Measurements from ENCODE around the gene PDIA5.

PDIA5 gene

GRCh38 chr3:123156276-123156995 is 89.6 kb downstream of the PDIA5 start:
- no peaks in the 10 kb centered on the region for H3K9me3 Mint-ChIP-seq
- H3K4me3 Mint-ChIP-seq, result no peak overlapping the region
- no peaks in the 10 kb centered on the region for H3K27me3 Mint-ChIP-seq (ENCODE audit: low read depth)
- no peak overlapping the region for H3K27ac Mint-ChIP-seq
- no peaks in the 10 kb centered on the region for H3K4me1 Mint-ChIP-seq (ENCODE audit: low read depth)
- peaks cover 17% of the 10 kb centered on the region for H3K36me3 Mint-ChIP-seq (ENCODE audit: low read depth)

- Mint-ChIP-seq H3K27ac (no peak overlapping the region), H3K9me3 (no peaks in the 10 kb centered on the region), H3K36me3 (ENCODE audit: low read depth) (peaks cover 12% of the 10 kb centered on the region), H3K4me1 (ENCODE audit: low read depth) (no peaks in the 10 kb centered on the region), H3K27me3 (ENCODE audit: low read depth) (no peaks in the 10 kb centered on the region), H3K4me3 (no peak overlapping the region)
Observed at GRCh38 chr3:123157209-123157597, 90.4 kb downstream of the PDIA5 start.

- H3K27me3 Mint-ChIP-seq (ENCODE audit: low read depth), result no peaks in the 10 kb centered on the region
- no peak overlapping the region for H3K4me3 Mint-ChIP-seq
- no peaks in the 10 kb centered on the region for H3K9me3 Mint-ChIP-seq
- H3K4me1 Mint-ChIP-seq (ENCODE audit: low read depth), result no peaks in the 10 kb centered on the region
- no peak overlapping the region for H3K27ac Mint-ChIP-seq
- H3K36me3 Mint-ChIP-seq (ENCODE audit: low read depth), result peaks cover 9% of the 10 kb centered on the region
Observed at GRCh38 chr3:123157598-123158287, 90.9 kb downstream of the PDIA5 start.

- H3K36me3 Mint-ChIP-seq (ENCODE audit: low read depth), result peaks cover 11% of the 10 kb centered on the region
- no peaks in the 10 kb centered on the region for H3K9me3 Mint-ChIP-seq
- H3K27ac Mint-ChIP-seq, result no peak overlapping the region
- no peak overlapping the region for H3K4me3 Mint-ChIP-seq
- no peaks in the 10 kb centered on the region for H3K4me1 Mint-ChIP-seq (ENCODE audit: low read depth)
- H3K27me3 Mint-ChIP-seq (ENCODE audit: low read depth), result no peaks in the 10 kb centered on the region
Observed at GRCh38 chr3:123158330-123158729, 91.5 kb downstream of the PDIA5 start.

- H3K27me3 Mint-ChIP-seq (ENCODE audit: low read depth), result no peaks in the 10 kb centered on the region
- H3K4me1 Mint-ChIP-seq (ENCODE audit: low read depth), result no peaks in the 10 kb centered on the region
- H3K4me3 Mint-ChIP-seq, result no peak overlapping the region
- H3K36me3 Mint-ChIP-seq (ENCODE audit: low read depth), result peaks cover 13% of the 10 kb centered on the region
- H3K27ac Mint-ChIP-seq, result no peak overlapping the region
- no peaks in the 10 kb centered on the region for H3K9me3 Mint-ChIP-seq
Observed at GRCh38 chr3:123158899-123159390, 92.1 kb downstream of the PDIA5 start.

- Mint-ChIP-seq H3K27ac (no peak overlapping the region), H3K4me3 (no peak overlapping the region), H3K36me3 (ENCODE audit: low read depth) (peaks cover 24% of the 10 kb centered on the region), H3K4me1 (ENCODE audit: low read depth) (no peaks in the 10 kb centered on the region), H3K9me3 (peaks cover 4% of the 10 kb centered on the region), H3K27me3 (ENCODE audit: low read depth) (no peaks in the 10 kb centered on the region)
Observed at GRCh38 chr3:123159926-123160635, 93.3 kb downstream of the PDIA5 start.

- Mint-ChIP-seq H3K27ac (no peak overlapping the region), H3K4me3 (no peak overlapping the region), H3K27me3 (ENCODE audit: low read depth) (no peaks in the 10 kb centered on the region), H3K36me3 (ENCODE audit: low read depth) (peaks cover 34% of the 10 kb centered on the region), H3K9me3 (peaks cover 5% of the 10 kb centered on the region), H3K4me1 (ENCODE audit: low read depth) (no peaks in the 10 kb centered on the region)
Observed at GRCh38 chr3:123161167-123161566, 94.3 kb downstream of the PDIA5 start.

GRCh38 chr3:123163141-123163540 is 96.3 kb downstream of the PDIA5 start:
- no peak overlapping the region for H3K27ac Mint-ChIP-seq
- no peaks in the 10 kb centered on the region for H3K4me1 Mint-ChIP-seq (ENCODE audit: low read depth)

GRCh38 chr3:123165163-123165562 is 98.3 kb downstream of the PDIA5 start:
- Mint-ChIP-seq H3K4me3 (no peak overlapping the region), H3K27me3 (ENCODE audit: low read depth) (no peaks in the 10 kb centered on the region), H3K27ac (no peak overlapping the region), H3K36me3 (ENCODE audit: low read depth) (peaks cover 45% of the 10 kb centered on the region), H3K4me1 (ENCODE audit: low read depth) (no peaks in the 10 kb centered on the region), H3K9me3 (peaks cover 10% of the 10 kb centered on the region)

More at GRCh38 chr3:123163141-123163540, 96.3 kb downstream of the PDIA5 start:
- Mint-ChIP-seq H3K9me3 (peaks cover 10% of the 10 kb centered on the region), H3K36me3 (ENCODE audit: low read depth) (peaks cover 46% of the 10 kb centered on the region), H3K4me3 (no peak overlapping the region), H3K27me3 (ENCODE audit: low read depth) (no peaks in the 10 kb centered on the region)

GRCh38 chr3:123167686-123168085 is 100.9 kb downstream of the PDIA5 start:
- peaks cover 10% of the 10 kb centered on the region for H3K9me3 Mint-ChIP-seq
- no peak overlapping the region for H3K4me3 Mint-ChIP-seq
- H3K27me3 Mint-ChIP-seq (ENCODE audit: low read depth), result no peaks in the 10 kb centered on the region
- H3K4me1 Mint-ChIP-seq (ENCODE audit: low read depth), result no peaks in the 10 kb centered on the region
- H3K36me3 Mint-ChIP-seq (ENCODE audit: low read depth), result peaks cover 42% of the 10 kb centered on the region
- no peak overlapping the region for H3K27ac Mint-ChIP-seq

GRCh38 chr3:123168122-123168521 is 101.3 kb downstream of the PDIA5 start:
- Mint-ChIP-seq H3K4me3 (no peak overlapping the region), H3K36me3 (ENCODE audit: low read depth) (peaks cover 39% of the 10 kb centered on the region), H3K4me1 (ENCODE audit: low read depth) (no peaks in the 10 kb centered on the region), H3K27ac (no peak overlapping the region), H3K27me3 (ENCODE audit: low read depth) (no peaks in the 10 kb centered on the region), H3K9me3 (peaks cover 10% of the 10 kb centered on the region)

GRCh38 chr3:123168605-123169004 is 101.8 kb downstream of the PDIA5 start:
- Mint-ChIP-seq H3K27me3 (ENCODE audit: low read depth) (no peaks in the 10 kb centered on the region), H3K36me3 (ENCODE audit: low read depth) (peaks cover 35% of the 10 kb centered on the region), H3K4me3 (no peak overlapping the region), H3K9me3 (peaks cover 10% of the 10 kb centered on the region), H3K27ac (no peak overlapping the region), H3K4me1 (ENCODE audit: low read depth) (no peaks in the 10 kb centered on the region)

GRCh38 chr3:123169492-123169929 is 102.7 kb downstream of the PDIA5 start:
- Mint-ChIP-seq H3K36me3 (ENCODE audit: low read depth) (peaks cover 30% of the 10 kb centered on the region), H3K27ac (no peak overlapping the region), H3K9me3 (peaks cover 10% of the 10 kb centered on the region), H3K27me3 (ENCODE audit: low read depth) (no peaks in the 10 kb centered on the region), H3K4me3 (no peak overlapping the region), H3K4me1 (ENCODE audit: low read depth) (no peaks in the 10 kb centered on the region)

- H3K4me3 Mint-ChIP-seq, result no peak overlapping the region
- H3K27me3 Mint-ChIP-seq (ENCODE audit: low read depth), result no peaks in the 10 kb centered on the region
- H3K9me3 Mint-ChIP-seq, result peaks cover 8% of the 10 kb centered on the region
- no peaks in the 10 kb centered on the region for H3K4me1 Mint-ChIP-seq (ENCODE audit: low read depth)
- peaks cover 26% of the 10 kb centered on the region for H3K36me3 Mint-ChIP-seq (ENCODE audit: low read depth)
- H3K27ac Mint-ChIP-seq, result no peak overlapping the region
Observed at GRCh38 chr3:123169930-123170329, 103.1 kb downstream of the PDIA5 start.
